HEK293T (cell line): Measurements from ENCODE around the gene TBC1D14.

ENCODE experiments used
- FOXA1 ChIP-seq: fragments of 450-650 bp; IDR thresholded peaks from 2 replicates; pipeline ENCODE4 v1.6.1; 2016; ENCODE audit warnings: mild to moderate bottlenecking
- FOXK2 ChIP-seq: fragments of 450-650 bp; IDR thresholded peaks from 2 replicates; pipeline ENCODE4 v1.6.1; 2016; ENCODE audit warnings: mild to moderate bottlenecking
- ZNF384 ChIP-seq: fragments of 450-650 bp; IDR thresholded peaks from 2 replicates; pipeline ENCODE4 v1.6.1; 2016

- no peak for TF ChIP-seq FOXK2
- TF ChIP-seq ZNF384 = no peak
- no peak for TF ChIP-seq FOXA1
Measured at GRCh38 chr4:7034262-7035081, 124.8 kb downstream of the TBC1D14 start.
